Parathyroid adenoma (tissue), 2 donors: ENCODE measurements around the gene ELP4.
A peak's percentile ranks its signal among the peaks of the same experiment; 100 is the strongest.

Experiments
- H2AFZ ChIP-seq: fragments of 300-600 bp; sonication (generic); one replicate; pipeline ENCODE4 v1.7.0; 2017; ENCODE audit warnings: antibody characterized with exemption, mild to moderate bottlenecking
- H3K27ac ChIP-seq: fragments of 300-600 bp; sonication (generic); one replicate; pipeline ENCODE4 v1.7.0; 2017
- H3K27me3 ChIP-seq: fragments of 300-600 bp; sonication (generic); one replicate; pipeline ENCODE4 v1.7.0; 2017; ENCODE audit warnings: low read length; ENCODE audit not compliant: control insufficient read depth, insufficient read depth
- H3K36me3 ChIP-seq: fragments of 300-600 bp; sonication (generic); one replicate; pipeline ENCODE4 v1.7.0; 2017; ENCODE audit warnings: low read length; ENCODE audit not compliant: control insufficient read depth, insufficient read depth
- H3K4me1 ChIP-seq: fragments of 300-600 bp; sonication (generic); one replicate; pipeline ENCODE4 v1.7.0; 2017; ENCODE audit warnings: control low read depth
- H3K4me2 ChIP-seq: fragments of 300-600 bp; sonication (generic); one replicate; pipeline ENCODE4 v1.7.0; 2017; ENCODE audit warnings: low read length
- H3K4me3 ChIP-seq: fragments of 300-600 bp; sonication (generic); one replicate; pipeline ENCODE4 v1.7.0; 2017; ENCODE audit warnings: low read depth, low read length
- H3K79me2 ChIP-seq: fragments of 300-600 bp; sonication (generic); one replicate; pipeline ENCODE4 v1.7.0; 2017; ENCODE audit warnings: control low read depth
- H3K9ac ChIP-seq: fragments of 300-600 bp; sonication (generic); one replicate; pipeline ENCODE4 v1.7.0; 2017; ENCODE audit warnings: mild to moderate bottlenecking
- H3K9me3 ChIP-seq: fragments of 300-600 bp; sonication (generic); one replicate; pipeline ENCODE4 v1.7.0; 2017; ENCODE audit warnings: low read length; ENCODE audit not compliant: control insufficient read depth
- TF ChIP-seq, protein P1 (sequence below): fragments of 300-600 bp; sonication (generic); IDR thresholded peaks from one replicate; pipeline ENCODE4 v1.7.0; 2017; ENCODE audit warnings: antibody characterized with exemption, mild to moderate bottlenecking
- donor health status: primary hyperparathyroidism.

The ELP4 gene

GRCh38 chr11:31628111-31628510, 118.5 kb downstream of the ELP4 start:
- H2AFZ ChIP-seq, result no peak overlapping the region
- no peaks in the 10 kb centered on the region for H3K79me2 ChIP-seq
- H3K27ac ChIP-seq, result no peak overlapping the region
- no peak overlapping the region for H3K4me3 ChIP-seq
- no peaks in the 10 kb centered on the region for H3K36me3 ChIP-seq
- H3K9ac ChIP-seq, result no peak overlapping the region
- no peaks in the 10 kb centered on the region for H3K9me3 ChIP-seq
- TF ChIP-seq, protein P1, sequence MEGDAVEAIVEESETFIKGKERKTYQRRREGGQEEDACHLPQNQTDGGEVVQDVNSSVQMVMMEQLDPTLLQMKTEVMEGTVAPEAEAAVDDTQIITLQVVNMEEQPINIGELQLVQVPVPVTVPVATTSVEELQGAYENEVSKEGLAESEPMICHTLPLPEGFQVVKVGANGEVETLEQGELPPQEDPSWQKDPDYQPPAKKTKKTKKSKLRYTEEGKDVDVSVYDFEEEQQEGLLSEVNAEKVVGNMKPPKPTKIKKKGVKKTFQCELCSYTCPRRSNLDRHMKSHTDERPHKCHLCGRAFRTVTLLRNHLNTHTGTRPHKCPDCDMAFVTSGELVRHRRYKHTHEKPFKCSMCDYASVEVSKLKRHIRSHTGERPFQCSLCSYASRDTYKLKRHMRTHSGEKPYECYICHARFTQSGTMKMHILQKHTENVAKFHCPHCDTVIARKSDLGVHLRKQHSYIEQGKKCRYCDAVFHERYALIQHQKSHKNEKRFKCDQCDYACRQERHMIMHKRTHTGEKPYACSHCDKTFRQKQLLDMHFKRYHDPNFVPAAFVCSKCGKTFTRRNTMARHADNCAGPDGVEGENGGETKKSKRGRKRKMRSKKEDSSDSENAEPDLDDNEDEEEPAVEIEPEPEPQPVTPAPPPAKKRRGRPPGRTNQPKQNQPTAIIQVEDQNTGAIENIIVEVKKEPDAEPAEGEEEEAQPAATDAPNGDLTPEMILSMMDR, result no peak
- no peak overlapping the region for H3K4me2 ChIP-seq
- H3K27me3 ChIP-seq, result no peaks in the 10 kb centered on the region
- no peaks in the 10 kb centered on the region for H3K4me1 ChIP-seq

DNA sequence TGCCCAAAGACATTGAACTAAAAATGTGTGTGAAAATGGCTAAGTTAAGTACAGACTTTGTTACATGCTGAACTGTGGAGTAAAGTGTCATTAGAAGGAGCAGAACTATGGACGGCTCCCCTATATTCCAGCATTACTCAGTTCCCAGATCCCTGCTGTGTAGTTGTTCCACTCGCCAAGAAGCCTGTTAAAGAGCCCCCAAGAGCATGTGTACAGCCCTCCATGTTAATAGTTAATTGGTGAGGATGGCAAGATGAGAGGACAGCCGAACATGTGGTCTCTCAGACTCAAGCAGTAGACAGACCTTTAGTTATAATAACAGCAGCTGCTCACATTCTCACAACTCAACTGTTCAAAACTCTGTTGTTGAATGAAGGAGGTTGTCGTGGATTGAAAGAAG, 127.4 kb downstream of the ELP4 start:
- Histone ChIP-seq H3K36me3 (no peaks in the 10 kb centered on the region), H3K4me2 (no peak overlapping the region), H3K9ac (no peak overlapping the region), H3K79me2 (no peaks in the 10 kb centered on the region), H3K9me3 (no peaks in the 10 kb centered on the region), H3K27me3 (no peaks in the 10 kb centered on the region), H3K27ac (no peak overlapping the region), H2AFZ (no peak overlapping the region), H3K4me3 (no peak overlapping the region), H3K4me1 (no peaks in the 10 kb centered on the region)
- TF ChIP-seq, protein P1, result no peak

- Histone ChIP-seq H3K36me3 (no peaks in the 10 kb centered on the region), H3K27me3 (no peaks in the 10 kb centered on the region), H3K4me3 (no peak overlapping the region), H3K4me1 (no peaks in the 10 kb centered on the region), H2AFZ (no peak overlapping the region), H3K27ac (no peak overlapping the region), H3K9me3 (no peaks in the 10 kb centered on the region), H3K79me2 (no peaks in the 10 kb centered on the region), H3K4me2 (no peak overlapping the region), H3K9ac (no peak overlapping the region)
- TF ChIP-seq, protein P1, result no peak
These were observed 131.0 kb downstream of the ELP4 start for GRCh38 chr11:31640611-31641010.

DNA sequence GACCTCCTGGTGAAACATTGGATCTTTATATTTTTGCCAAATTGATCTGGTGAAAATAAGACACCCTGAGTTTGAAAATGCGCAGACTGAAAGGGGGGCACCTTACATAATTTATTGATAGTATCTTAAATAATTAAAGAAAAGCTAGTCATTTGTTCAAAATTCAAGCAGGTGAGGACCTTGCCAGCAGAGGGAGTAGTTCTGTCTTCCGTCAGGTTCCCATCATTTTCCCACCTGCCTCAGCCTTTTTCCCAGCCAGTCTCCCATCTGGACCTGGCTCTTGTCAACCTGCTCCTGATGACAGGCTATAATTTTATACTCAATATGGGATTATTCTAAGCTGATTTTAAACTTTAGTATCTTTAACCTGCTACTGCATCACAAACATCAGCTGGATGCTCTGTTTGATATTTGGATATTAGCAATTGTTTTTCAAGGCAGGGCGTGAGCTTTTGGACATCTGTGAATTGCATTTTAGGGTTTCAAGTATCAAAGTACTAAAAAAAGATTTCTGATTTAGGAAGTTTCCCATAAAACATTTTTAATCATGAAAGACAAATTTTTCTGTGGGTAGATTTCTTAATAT, 132.0 kb downstream of the ELP4 start:
- no peak overlapping the region for H3K4me3 ChIP-seq
- no peaks in the 10 kb centered on the region for H3K79me2 ChIP-seq
- no peaks in the 10 kb centered on the region for H3K4me1 ChIP-seq
- no peaks in the 10 kb centered on the region for H3K9me3 ChIP-seq
- H3K4me2 ChIP-seq, result no peak overlapping the region
- TF ChIP-seq, protein P1, result peak; percentile 24
- H3K36me3 ChIP-seq, result no peaks in the 10 kb centered on the region
- no peak overlapping the region for H3K27ac ChIP-seq
- H3K27me3 ChIP-seq, result no peaks in the 10 kb centered on the region
- no peak overlapping the region for H2AFZ ChIP-seq
- H3K9ac ChIP-seq, result no peak overlapping the region

DNA sequence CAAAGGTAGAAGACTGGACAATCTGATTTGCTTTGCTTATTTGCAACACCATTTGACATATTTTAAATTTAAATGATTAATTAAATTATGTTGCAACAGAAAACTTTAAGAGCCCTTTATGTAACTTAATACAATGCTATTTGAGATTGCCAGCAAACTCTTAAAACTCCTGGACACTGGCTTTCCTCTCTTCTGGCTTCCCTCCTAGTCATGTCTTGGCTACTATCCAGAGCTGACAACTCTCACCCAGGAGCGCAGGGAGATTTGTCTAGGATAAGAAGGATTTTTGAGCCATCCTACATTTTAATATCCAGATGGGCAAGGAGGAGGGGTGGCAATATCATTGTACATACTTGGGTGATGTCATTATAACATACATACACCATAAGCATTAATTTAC, 134.3 kb downstream of the ELP4 start:
- TF ChIP-seq, protein P1, result no peak
- H3K9ac ChIP-seq, result no peak overlapping the region
- no peak overlapping the region for H3K27ac ChIP-seq
- H3K79me2 ChIP-seq, result no peaks in the 10 kb centered on the region
- no peaks in the 10 kb centered on the region for H3K27me3 ChIP-seq
- H3K4me3 ChIP-seq, result no peak overlapping the region
- no peaks in the 10 kb centered on the region for H3K9me3 ChIP-seq
- H3K4me2 ChIP-seq, result no peak overlapping the region
- no peak overlapping the region for H2AFZ ChIP-seq
- no peaks in the 10 kb centered on the region for H3K36me3 ChIP-seq
- H3K4me1 ChIP-seq, result no peaks in the 10 kb centered on the region
